HepG2 (cell line): Measurements from ENCODE around the gene HARBI1. TPM values are rescaled to one million over a fixed set of nuclear protein-coding genes. Genes with fewer than 3 reads are reported as not detected.

Source experiments
- ATAC-seq: fragments of 200-7000 bp; cut with Tn5 transposase; 3 replicates; pipeline ENCODE4 v1.9.1; 2020; ENCODE audit warnings: mild to moderate bottlenecking, moderate library complexity
- BruUV-seq: library from RNA; stranded (reverse); fragments of 400-500 nt; replicated peaks from 2 replicates; lab custom pipeline; 2021; lab: Mats Ljungman, UMichigan
- CTCF ChIA-PET: fragments of 300-600 bp; formaldehyde crosslinking; extraction: SDS; loops from one replicate; lab custom pipeline; 2021; ENCODE audit warnings: low total read pairs, inconsistent platforms, low intra/inter-chr PET ratio; lab: Yijun Ruan, JAX
- POLR2A ChIA-PET: fragments of 350-600 bp; sonication (Branson Sonifier 250); formaldehyde crosslinking; loops from one replicate; lab custom pipeline; 2020; ENCODE audit warnings: antibody characterized with exemption, inconsistent platforms; lab: Yijun Ruan, JAX
- DNase-seq: peaks from one replicate; pipeline ENCODE4 v3.0.0-alpha.2; 2015; ENCODE audit warnings: low spot score
- FAIRE-seq: peaks from 3 replicates; lab custom pipeline; 2011; peaks lifted over from hg19 to GRCh38; lab: Jason Lieb, UNC
- H2AFZ ChIP-seq: one replicate; pipeline ENCODE4 v1.6.1; 2011; ENCODE audit warnings: low read length, inconsistent platforms
- H3K27ac ChIP-seq: fragments of 300-600 bp; 3 replicates; pipeline ENCODE4 v1.8.0; 2011; ENCODE audit warnings: mixed run types, mild to moderate bottlenecking, mixed read lengths, low read length, inconsistent platforms; ENCODE audit not compliant: insufficient read depth; ENCODE audit errors: extremely low read length
- H3K27me3 ChIP-seq, 2 experiments: fragments of 200-600 bp in 1 of 2; 2 replicates in 1 of 2; 3 replicates in 1 of 2; pipeline versions ENCODE4 v1.6.0 to v1.8.0; 2011; ENCODE audit warnings: low read length in 2 of 2, mild to moderate bottlenecking in 2 of 2, moderate library complexity in 2 of 2, inconsistent platforms in 1 of 2; ENCODE audit not compliant: insufficient read depth in 2 of 2, control insufficient read depth in 1 of 2
- H3K36me3 ChIP-seq, 2 experiments: fragments of 200-600 bp in 1 of 2; replicated peaks in 1 of 2; 2 replicates in 1 of 2; 3 replicates in 1 of 2; pipeline versions ENCODE4 v1.5.1 to v1.8.0; 2011; ENCODE audit warnings: low read length in 2 of 2, inconsistent platforms in 1 of 2; ENCODE audit not compliant: insufficient read depth in 2 of 2, control insufficient read depth in 1 of 2
- H3K4me1 ChIP-seq: 2 replicates; pipeline ENCODE4 v1.5.1; 2012; ENCODE audit warnings: low read length, inconsistent platforms; ENCODE audit not compliant: insufficient read depth
- H3K4me2 ChIP-seq: 2 replicates; pipeline ENCODE4 v1.6.0; 2011; ENCODE audit warnings: low read depth, low read length, inconsistent platforms
- H3K4me3 ChIP-seq, 3 experiments: fragments of 200-600 bp in 1 of 3; sonication (generic), shearing (Covaris generic) in 1 of 3; replicated peaks in 1 of 3; 2 replicates each; pipeline ENCODE4 v1.5.1; 2011 to 2016; ENCODE audit warnings: low read length in 3 of 3, inconsistent platforms in 2 of 3, low read depth in 2 of 3, mild to moderate bottlenecking in 2 of 3, control low read depth in 1 of 3, mixed read lengths in 1 of 3; ENCODE audit not compliant: insufficient read depth in 1 of 3
- H3K79me2 ChIP-seq: one replicate; pipeline ENCODE4 v1.6.1; 2011; ENCODE audit warnings: low read length, inconsistent platforms; ENCODE audit not compliant: insufficient read depth
- H3K9ac ChIP-seq: 2 replicates; pipeline ENCODE4 v1.6.0; 2011; ENCODE audit warnings: mild to moderate bottlenecking, low read depth, low read length, inconsistent platforms; ENCODE audit not compliant: insufficient read depth
- H3K9me3 ChIP-seq: 2 replicates; pipeline ENCODE4 v1.5.1; 2012; ENCODE audit warnings: mild to moderate bottlenecking, low read length
- H4K20me1 ChIP-seq: 2 replicates; pipeline ENCODE4 v1.6.0; 2011; ENCODE audit warnings: inconsistent platforms, mild to moderate bottlenecking, low read length, moderate library complexity; ENCODE audit not compliant: insufficient read depth
- CEBPG ChIP-seq: IDR thresholded peaks from 2 replicates; pipeline ENCODE4 v1.6.1; 2016
- ZNF598 ChIP-seq: sonication (generic); formaldehyde crosslinking; IDR thresholded peaks from 2 replicates; pipeline ENCODE4 v1.5.1; 2020; ENCODE audit warnings: mild to moderate bottlenecking, missing genetic modification reagents, borderline replicate concordance
- ZNF614 ChIP-seq: IDR thresholded peaks from 2 replicates; pipeline ENCODE4 v1.6.1; 2018; ENCODE audit warnings: missing biosample characterization, missing genetic modification reagents, inconsistent platforms, borderline replicate concordance
- WGBS: methylation state at CpG from one replicate; pipeline ENCODE4 v1.1.6; 2017; ENCODE audit warnings: low lambda C conversion rate; 5-methylcytosine and 5-hydroxymethylcytosine counted together
- in situ Hi-C: cut with HindIII; loops from 2 replicates; pipeline ENCODE4 v1.10.0; 2017; ENCODE audit warnings: low pct_unique_long_range_greater_than_20kb; ENCODE audit not compliant: extremely low pct_ligation_motif_present
- intact Hi-C: fragments of 100-400 bp; cut with micrococcal nuclease; formaldehyde crosslinking; loops from one replicate; pipeline ENCODE4 v1.10.0; 2022; ENCODE audit not compliant: unreplicated experiment
- polyA plus RNA-seq, 8 experiments: library from polyadenylated mRNA; depleted of rRNA in 3 of 8; stranded (reverse) in 7 of 8; unstranded in 1 of 8; fragments of >200 nt; fragmentation: Illumina TruSeq in 4 of 8; extraction: Trizol in 4 of 8; gene quantifications; 2 replicates each; pipeline versions ENCODE4 v1.2.1 to v1.2.3, GENCODE V29; 2011 to 2016; ENCODE audit warnings: low read depth in 4 of 8, missing spikeins in 1 of 8, mixed read lengths in 1 of 8; ENCODE audit not compliant: insufficient read depth in 1 of 8
- total RNA-seq, 5 experiments: library from RNA; depleted of rRNA; stranded (reverse); fragments of >200 nt; fragmentation: Illumina TruSeq; extraction: Trizol; gene quantifications; 2 replicates each; pipeline ENCODE4 v1.2.3, GENCODE V29; 2016; ENCODE audit warnings: low read depth in 1 of 5

The HARBI1 gene
- total and polyA plus RNA-seq, 2 of the 13 experiments (the other 11 are each of a cell fraction or from before 2014, with no cell fraction given), result 2.5 to 4.8 TPM

- FAIRE-seq, result no peak
- Histone ChIP-seq H4K20me1 (peaks cover 51% of the 10 kb centered on the region), H3K27me3 (no peaks in the 10 kb centered on the region), H2AFZ (no peak overlapping the region), H3K9me3 (no peaks in the 10 kb centered on the region), H3K4me2 (no peak overlapping the region), H3K4me3 (no peak overlapping the region), H3K9ac (no peak overlapping the region), H3K4me1 (peaks cover 72% of the 10 kb centered on the region), H3K27ac (no peak overlapping the region), H3K79me2 (peaks cover 83% of the 10 kb centered on the region), H3K36me3 (peaks cover 2 to 3% of the 10 kb centered on the region in 2 experiments; a peak in 2 of 5 replicates)
- WGBS, result 98% methylated on average over 1 of the region's 1 CpG
- no peak for DNase-seq
- ATAC-seq, result no peak
- intact Hi-C loops (no loop called here), in situ Hi-C loops (no loop called here)
- ChIA-PET POLR2A (no interaction called here), CTCF (no interaction called here)
- BruUV-seq, result no TSS peak
- TF ChIP-seq ZNF614, result no peak
- TF ChIP-seq CEBPG (CRISPR knock-in tag), result no peak
Measured at GRCh38 chr11:46577058-46577457, 40.0 kb downstream of the HARBI1 start.

- H2AFZ ChIP-seq, result no peak overlapping the region
- H3K4me2 ChIP-seq, result no peak overlapping the region; the same call in 1 of the 2 replicates
- ChIA-PET CTCF (no interaction called here), POLR2A (interaction anchor here (0.8 to 1.5 kb wide), 2 partner anchors 13 to 19 kb away, joined by 3 to 6 read pairs; partner anchors contain the start of gene AMBRA1)
- FAIRE-seq (no peak), ATAC-seq (no peak), DNase-seq (no peak)
- peaks cover 76% of the 10 kb centered on the region for H3K4me1 ChIP-seq
- no peak for TF ChIP-seq ZNF598 (CRISPR knock-in tag)
- no peak overlapping the region for H3K27ac ChIP-seq
- in situ Hi-C loops, result no loop called here
- WGBS, result 74% methylated on average over 1 of the region's 1 CpG
- no TSS peak for BruUV-seq
- 0 out of 5 replicates have a peak, but pooled peaks cover 0 to 3% of the 10 kb centered on the region in 2 experiments for H3K36me3 ChIP-seq
- H3K4me3 ChIP-seq, result no peak overlapping the region
- no peak overlapping the region for H3K9ac ChIP-seq
- no peaks in the 10 kb centered on the region for H3K27me3 ChIP-seq
- no peaks in the 10 kb centered on the region for H3K9me3 ChIP-seq
- H4K20me1 ChIP-seq, result peaks cover 35% of the 10 kb centered on the region
- peaks cover 83% of the 10 kb centered on the region for H3K79me2 ChIP-seq
- intact Hi-C loops, result no loop called here
Measured at GRCh38 chr11:46574656-46575055, 42.4 kb downstream of the HARBI1 start.
